GM23248 (cell line): ENCODE measurements around the gene KCNT1. TPM values are rescaled to one million over a fixed set of nuclear protein-coding genes. Genes with fewer than 3 reads are reported as not detected.

Experiments
- DNase-seq: peaks from one replicate; pipeline ENCODE4 v3.0.0-alpha.2; 2015
- H2AFZ ChIP-seq: fragments of 200-600 bp; sonication (generic); 2 replicates; pipeline ENCODE4 v1.6.1; 2016; ENCODE audit warnings: antibody characterized with exemption
- H3F3A ChIP-seq: fragments of 200-600 bp; sonication (generic); 2 replicates; pipeline ENCODE4 v1.6.1; 2016; ENCODE audit warnings: mild to moderate bottlenecking, antibody characterized with exemption, mixed run types; ENCODE audit not compliant: insufficient read depth
- H3K27ac ChIP-seq: fragments of 200-600 bp; sonication (generic); 2 replicates; pipeline ENCODE4 v1.5.1; 2016; ENCODE audit warnings: mild to moderate bottlenecking
- H3K27me3 ChIP-seq: fragments of 200-600 bp; sonication (generic); replicated peaks from 2 replicates; pipeline ENCODE4 v1.6.1; 2016; ENCODE audit warnings: mild to moderate bottlenecking; ENCODE audit not compliant: insufficient read depth
- H3K36me3 ChIP-seq: fragments of 200-600 bp; sonication (generic); 2 replicates; pipeline ENCODE4 v1.6.1; 2016; ENCODE audit warnings: low read depth, mild to moderate bottlenecking
- H3K4me1 ChIP-seq: fragments of 200-600 bp; sonication (generic); 2 replicates; pipeline ENCODE4 v1.6.1; 2016; ENCODE audit warnings: mild to moderate bottlenecking; ENCODE audit not compliant: insufficient read depth
- H3K4me2 ChIP-seq: fragments of 200-600 bp; sonication (generic); one replicate; pipeline ENCODE4 v1.6.1; 2016; ENCODE audit warnings: mild to moderate bottlenecking; ENCODE audit not compliant: unreplicated experiment
- H3K4me3 ChIP-seq: fragments of 200-600 bp; sonication (generic); 2 replicates; pipeline ENCODE4 v1.5.1; 2016; ENCODE audit warnings: mild to moderate bottlenecking
- H3K79me2 ChIP-seq: fragments of 200-600 bp; sonication (generic); 2 replicates; pipeline ENCODE4 v1.6.1; 2016; ENCODE audit warnings: mild to moderate bottlenecking; ENCODE audit not compliant: insufficient read depth
- H3K9ac ChIP-seq: fragments of 200-600 bp; sonication (generic); 2 replicates; pipeline ENCODE4 v1.6.1; 2016; ENCODE audit warnings: mild to moderate bottlenecking
- H3K9me2 ChIP-seq: fragments of 200-600 bp; sonication (generic); 2 replicates; pipeline ENCODE4 v1.6.1; 2016; ENCODE audit warnings: mixed run types, mild to moderate bottlenecking, moderate library complexity; ENCODE audit not compliant: insufficient read depth
- H3K9me3 ChIP-seq: fragments of 200-600 bp; sonication (generic); one replicate; pipeline ENCODE4 v1.6.1; 2017; ENCODE audit warnings: low read depth
- H4K20me1 ChIP-seq: fragments of 200-600 bp; sonication (generic); 2 replicates; pipeline ENCODE4 v1.6.0; 2016; ENCODE audit not compliant: insufficient read depth
- EZH2 ChIP-seq: fragments of 200-600 bp; sonication (generic); IDR thresholded peaks from 2 replicates; pipeline ENCODE4 v1.6.1; 2018; ENCODE audit warnings: antibody characterized with exemption, mild to moderate bottlenecking; ENCODE audit not compliant: insufficient read depth, poor library complexity, severe bottlenecking
- EZH2phosphoT487 ChIP-seq: fragments of 200-600 bp; sonication (generic); IDR thresholded peaks from 2 replicates; pipeline ENCODE4 v1.6.1; 2018; ENCODE audit warnings: antibody characterized with exemption, moderate library complexity, mild to moderate bottlenecking, low read depth; ENCODE audit not compliant: insufficient read depth
- WGBS, 2 experiments: methylation state at CpG; one replicate each; pipeline ENCODE4 v1.1.6; 2015 to 2017; ENCODE audit warnings: low lambda C conversion rate in 2 of 2, low coverage in 1 of 2; ENCODE audit errors: missing lambda C conversion rate in 2 of 2; 5-methylcytosine and 5-hydroxymethylcytosine counted together
- in situ Hi-C: fragments of 300-500 bp; cut with MboI; formaldehyde crosslinking; loops from 2 replicates; pipeline ENCODE4 v1.15.0; 2020
- polyA plus RNA-seq: library from polyadenylated mRNA; unstranded; fragments of >200 nt; fragmentation: Nextera tagmentation; extraction: Ambion mirVana; gene quantifications from 2 replicates; pipeline ENCODE4 v1.2.1, GENCODE V29; 2016
- total RNA-seq: library from RNA; depleted of rRNA; stranded (reverse); fragments of >200 nt; shearing (Covaris generic); gene quantifications from 2 replicates; pipeline ENCODE4 v1.2.3, GENCODE V29; 2014

Gene KCNT1
- total and polyA plus RNA-seq, 2 experiments from 2014 or later, result not detected

DNA sequence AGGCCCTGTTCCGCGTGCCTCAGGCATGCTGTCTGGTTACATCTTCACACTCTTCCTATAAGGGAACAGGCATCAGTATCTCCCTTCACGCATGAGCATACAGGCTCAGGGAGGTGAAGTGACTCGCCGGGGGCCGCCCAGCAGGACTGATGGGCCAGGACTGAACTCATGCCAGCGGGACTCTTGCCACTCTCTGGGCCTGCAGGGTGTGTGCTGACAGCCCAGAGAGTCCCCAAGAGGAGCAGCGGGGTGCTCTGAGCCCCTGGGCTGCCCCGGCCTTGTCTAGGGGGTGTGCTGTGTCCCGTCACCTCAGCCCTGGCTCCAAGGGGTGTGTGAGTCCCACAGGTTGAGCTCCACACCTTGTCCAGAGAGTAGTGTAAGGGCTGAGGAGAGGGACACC, 9.9 kb downstream of the KCNT1 start:
- Histone ChIP-seq H4K20me1 (no peaks in the 10 kb centered on the region), H3K9ac (no peak overlapping the region), H3K4me3 (no peak overlapping the region), H3K4me1 (no peaks in the 10 kb centered on the region), H3K9me3 (no peaks in the 10 kb centered on the region), H2AFZ (no peak overlapping the region), H3K36me3 (no peaks in the 10 kb centered on the region), H3K4me2 (no peak overlapping the region), H3K79me2 (no peaks in the 10 kb centered on the region), H3F3A (no peaks in the 10 kb centered on the region), H3K9me2 (no peaks in the 10 kb centered on the region), H3K27ac (no peak overlapping the region), H3K27me3 (peaks cover 22% of the 10 kb centered on the region)
- 72 to 83% methylated on average over 10 of the region's 10 CpGs for WGBS, 2 experiments
- DNase-seq, result no peak
- in situ Hi-C loops, result no loop called here
- TF ChIP-seq EZH2phosphoT487 (no peak), EZH2 (no peak)

DNA sequence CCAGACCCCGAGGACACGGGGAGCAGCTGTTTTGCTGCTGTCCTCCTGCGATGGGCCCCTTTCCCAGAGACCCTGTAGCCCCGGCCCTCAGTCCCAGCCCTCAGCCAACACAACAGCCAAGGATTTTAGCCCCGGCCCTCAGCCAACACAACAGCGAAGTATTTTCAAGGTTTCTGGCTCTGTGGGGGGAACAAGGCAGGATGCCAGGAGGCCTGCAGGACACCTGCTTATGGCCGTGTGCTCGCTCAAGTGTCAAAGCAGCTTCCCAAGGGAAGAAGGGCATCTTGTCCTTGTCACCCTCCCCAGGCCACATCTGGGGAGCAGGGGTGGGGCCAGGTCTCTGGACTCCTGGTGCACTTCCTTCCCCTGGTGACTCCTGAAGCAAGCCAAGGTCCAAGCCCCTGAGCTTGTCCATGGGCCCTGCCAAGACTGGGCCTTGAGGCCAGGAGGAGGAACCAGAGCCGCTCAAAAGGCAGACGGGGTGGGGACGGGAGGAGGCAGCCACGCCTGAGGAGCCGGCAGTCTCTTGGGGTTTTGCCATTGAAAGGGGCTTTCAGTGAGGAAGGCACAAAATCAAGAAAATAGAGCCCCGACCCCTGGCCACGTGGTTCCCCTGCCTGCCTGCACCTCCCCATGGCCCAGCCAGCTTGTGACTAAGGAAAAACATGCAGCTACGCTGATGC, 10.8 kb downstream of the KCNT1 start:
- no peaks in the 10 kb centered on the region for H4K20me1 ChIP-seq
- in situ Hi-C loops, result no loop called here
- H3K27ac ChIP-seq, result no peak overlapping the region
- no peaks in the 10 kb centered on the region for H3K36me3 ChIP-seq
- peaks cover 22% of the 10 kb centered on the region for H3K27me3 ChIP-seq
- no peak overlapping the region for H3K9ac ChIP-seq
- no peak overlapping the region for H3K4me2 ChIP-seq
- H3K79me2 ChIP-seq, result no peaks in the 10 kb centered on the region
- TF ChIP-seq EZH2, result no peak
- TF ChIP-seq EZH2phosphoT487, result no peak
- H3K4me3 ChIP-seq, result no peak overlapping the region
- 19 to 20% methylated on average over 15 to 16 of the region's 16 CpGs for WGBS, 2 experiments
- no peaks in the 10 kb centered on the region for H3F3A ChIP-seq
- no peaks in the 10 kb centered on the region for H3K9me2 ChIP-seq
- DNase-seq, result no peak
- H3K4me1 ChIP-seq, result no peaks in the 10 kb centered on the region
- H3K9me3 ChIP-seq, result no peaks in the 10 kb centered on the region
- H2AFZ ChIP-seq, result no peak overlapping the region

DNA sequence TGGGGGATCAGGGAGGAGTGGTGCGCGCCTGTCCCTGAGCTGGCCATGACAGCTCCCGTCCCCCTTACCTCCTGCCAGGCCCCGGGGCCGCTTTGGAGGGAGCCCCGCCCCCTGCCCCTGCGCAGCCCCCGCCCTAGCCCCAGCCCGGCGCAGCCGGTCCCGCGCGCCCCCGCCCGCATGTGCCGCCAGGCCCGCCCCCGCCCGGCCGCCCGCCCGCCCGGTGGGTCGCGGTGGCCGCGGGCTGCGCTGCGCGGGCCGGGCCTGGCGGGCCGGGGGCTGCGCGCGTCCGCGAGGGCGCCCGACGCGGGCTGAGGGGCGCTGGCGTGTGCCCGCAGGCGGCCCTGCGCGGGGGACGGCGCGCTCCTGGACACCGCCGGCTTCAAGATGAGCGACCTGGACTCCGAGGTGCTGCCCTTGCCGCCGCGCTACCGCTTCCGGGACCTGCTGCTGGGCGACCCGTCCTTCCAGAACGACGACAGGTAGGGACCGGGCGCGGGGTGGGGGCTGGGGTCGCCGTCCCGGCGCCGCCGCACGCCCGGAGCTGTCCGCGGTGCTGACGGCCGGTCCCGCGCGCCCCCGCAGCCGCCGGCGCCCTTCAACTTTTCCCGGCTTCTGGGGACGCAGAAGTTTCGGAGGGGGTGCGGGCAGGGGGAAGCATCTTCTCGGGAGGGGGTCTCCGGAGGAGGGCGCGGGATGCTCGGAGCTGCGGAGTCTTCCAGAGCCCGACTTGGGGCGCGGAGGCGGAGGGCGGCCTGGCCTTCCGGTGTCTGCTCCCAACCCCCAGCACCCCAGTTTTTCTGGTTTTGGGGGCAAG, 12.5 kb downstream of the KCNT1 start:
- Histone ChIP-seq H3K4me1 (no peaks in the 10 kb centered on the region), H3K9ac (no peak overlapping the region), H3K4me3 (no peak overlapping the region), H3K4me2 (no peak overlapping the region), H3K9me3 (no peaks in the 10 kb centered on the region), H4K20me1 (no peaks in the 10 kb centered on the region), H3K36me3 (no peaks in the 10 kb centered on the region), H3K79me2 (no peaks in the 10 kb centered on the region), H2AFZ (no peak overlapping the region), H3K9me2 (no peaks in the 10 kb centered on the region), H3K27ac (no peak overlapping the region), H3K27me3 (peaks cover 22% of the 10 kb centered on the region), H3F3A (no peaks in the 10 kb centered on the region)
- DNase-seq, result no peak
- in situ Hi-C loops, result no loop called here
- TF ChIP-seq EZH2phosphoT487 (no peak), EZH2 (no peak)
- WGBS, 2 experiments, result 4 to 7% methylated on average over 52 to 61 of the region's 103 CpGs

DNA sequence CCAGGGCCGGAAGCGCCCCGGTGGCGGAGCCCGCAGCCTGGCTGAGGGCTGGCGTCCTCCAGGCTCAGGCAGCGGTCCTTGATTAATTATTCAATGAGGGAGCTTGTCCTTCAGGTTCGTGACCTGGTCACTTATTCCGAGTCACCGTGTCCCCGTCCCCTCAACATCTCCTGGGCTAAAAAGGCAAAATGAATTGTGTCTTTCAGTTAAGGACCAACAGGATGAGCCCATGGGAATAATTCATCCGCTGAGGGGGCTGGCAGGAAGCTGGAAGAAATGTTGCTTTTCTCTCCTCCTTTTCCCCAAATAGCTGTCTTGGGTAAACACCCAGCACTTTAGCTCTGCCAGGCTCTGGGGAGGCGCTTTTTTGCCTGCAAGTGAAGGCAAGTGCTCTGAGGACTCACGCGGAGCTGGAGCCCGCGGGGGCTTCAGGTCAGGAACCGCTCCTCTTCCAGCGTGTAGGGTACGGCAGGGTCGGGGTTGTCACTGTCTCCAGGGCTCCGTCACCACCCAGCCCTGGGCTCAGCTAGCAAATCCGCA, 13.1 kb downstream of the KCNT1 start:
- no peak overlapping the region for H2AFZ ChIP-seq
- H3K79me2 ChIP-seq, result no peaks in the 10 kb centered on the region
- TF ChIP-seq EZH2phosphoT487 (no peak), EZH2 (no peak)
- H3K36me3 ChIP-seq, result no peaks in the 10 kb centered on the region
- H3K27me3 ChIP-seq, result peaks cover 22% of the 10 kb centered on the region
- no peak overlapping the region for H3K27ac ChIP-seq
- no peaks in the 10 kb centered on the region for H3K9me3 ChIP-seq
- H3K4me1 ChIP-seq, result no peaks in the 10 kb centered on the region
- H3K9ac ChIP-seq, result no peak overlapping the region
- in situ Hi-C loops, result no loop called here
- no peak overlapping the region for H3K4me2 ChIP-seq
- H3K4me3 ChIP-seq, result no peak overlapping the region
- no peaks in the 10 kb centered on the region for H3K9me2 ChIP-seq
- no peaks in the 10 kb centered on the region for H4K20me1 ChIP-seq
- DNase-seq, result no peak
- 15 to 19% methylated on average over 23 of the region's 23 CpGs for WGBS, 2 experiments
- H3F3A ChIP-seq, result no peaks in the 10 kb centered on the region
